Peyer's patch (tissue), 4 donors: ENCODE data around the gene SARNP.

ENCODE experiments used
- CTCF ChIP-seq, 6 experiments: fragments of 450-650 bp in 4 of 6; fragments of 200-600 bp in 2 of 6; sonication (generic) in 1 of 6; IDR thresholded peaks; one replicate each; pipeline ENCODE4 v1.5.1; 2017 to 2019; ENCODE audit warnings: antibody characterized with exemption in 6 of 6, mild to moderate bottlenecking in 3 of 6, moderate library complexity in 1 of 6
- POLR2A ChIP-seq, 2 donors: fragments of 450-650 bp; IDR thresholded peaks; one replicate each; pipeline ENCODE4 v1.5.1; 2017; ENCODE audit warnings: antibody characterized with exemption in 2 of 2, mild to moderate bottlenecking in 2 of 2, moderate library complexity in 2 of 2

- no peak for TF ChIP-seq CTCF (IDR thresholded peaks at IDR 0.05)
- no peak for TF ChIP-seq POLR2A (IDR thresholded peaks at IDR 0.05)
These were observed 98.2 kb downstream of the SARNP start for GRCh38 chr12:55719371-55719770.
